ENCODE results near the gene FGF7.

- TF ChIP-seq ZFP3 (CRISPR knock-in tag; IDR thresholded peaks at IDR 0.05) (no peak), RARB (CRISPR knock-in tag; IDR thresholded peaks at IDR 0.05) (no peak), ARNTL (CRISPR knock-in tag; IDR thresholded peaks at IDR 0.05; ENCODE audit: borderline replicate concordance, low read depth) (no peak), PATZ1 (CRISPR knock-in tag; IDR thresholded peaks at IDR 0.05; ENCODE audit: borderline replicate concordance) (no peak), SNAI2 (CRISPR knock-in tag; IDR thresholded peaks at IDR 0.05) (no peak), ZNF70 (CRISPR knock-in tag; IDR thresholded peaks at IDR 0.05) (no peak), GLIS3 (CRISPR knock-in tag; IDR thresholded peaks at IDR 0.05) (no peak), CSRNP3 (CRISPR knock-in tag; IDR thresholded peaks at IDR 0.05) (no peak), ESRRG (CRISPR knock-in tag; IDR thresholded peaks at IDR 0.05) (no peak), ZNF565 (CRISPR knock-in tag; conservative IDR thresholded peaks at IDR 0.05; ENCODE audit: low read depth) (no peak), CREB5 (CRISPR knock-in tag; IDR thresholded peaks at IDR 0.05; ENCODE audit: low read depth) (no peak), PPARA (CRISPR knock-in tag; IDR thresholded peaks at IDR 0.05; ENCODE audit: borderline replicate concordance) (no peak), BACH2 (CRISPR knock-in tag; IDR thresholded peaks at IDR 0.05; ENCODE audit: borderline replicate concordance) (no peak)
Observed at GRCh38 chr15:49436751-49437150, 13.7 kb downstream of the FGF7 start.

Measured in SK-N-SH treated with all-trans-retinoic acid at 6 μM for 48 hours (cell line).